GM21367 (cell line): ENCODE data around the gene ANKRD11.
A peak's percentile ranks its signal among the peaks of the same experiment; 100 is the strongest.

Experiments used
- ATAC-seq: cut with Tn5 transposase; IDR thresholded peaks from one replicate; pipeline ENCODE4 v1.9.1; 2021; ENCODE audit not compliant: unreplicated experiment

ANKRD11 gene

DNA sequence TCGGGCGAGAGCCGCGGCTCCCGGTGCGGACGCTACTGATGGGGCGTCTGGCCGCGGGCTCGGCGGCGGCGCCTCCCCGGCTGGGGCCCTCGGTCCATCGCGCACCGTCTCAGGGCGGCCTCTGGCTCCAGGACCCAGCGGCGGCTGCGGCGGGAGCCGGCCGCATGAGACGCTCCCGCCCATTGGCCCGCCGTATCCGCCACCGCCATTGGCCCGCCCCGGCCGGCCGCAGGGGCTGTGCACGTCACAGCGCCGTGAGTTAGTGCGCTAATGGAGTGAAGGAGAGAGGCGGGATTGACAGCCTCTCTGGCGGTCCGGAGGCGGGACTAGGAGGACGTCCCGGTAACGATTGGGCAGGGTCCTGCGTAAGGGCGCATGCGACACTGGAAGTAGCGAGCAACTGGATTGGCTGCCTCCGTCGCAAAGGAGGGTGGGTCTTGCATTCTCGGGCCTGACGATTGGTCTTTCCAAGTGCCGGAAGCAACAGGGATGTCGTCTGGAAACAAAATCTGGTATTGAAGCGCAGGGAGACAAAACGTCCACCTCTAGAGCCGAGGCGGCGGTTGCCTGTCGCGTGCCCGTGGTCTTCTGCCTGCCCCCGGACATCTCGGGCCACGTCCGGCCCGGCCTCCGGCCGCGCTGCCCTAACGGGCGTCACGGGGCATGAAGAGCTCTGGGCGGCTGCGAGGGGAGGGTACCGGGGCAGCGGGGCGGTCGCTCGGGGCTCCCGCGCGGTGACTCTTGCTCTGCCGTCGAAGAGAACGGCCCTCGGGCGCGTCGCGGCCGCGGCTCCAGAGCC is at the start of gene ANKRD11:
Gene ANKRD11, minus strand, starts transcription at position 123 of the 799 bp plus-strand sequence. CDS start 173,542 bp downstream, outside the sequence.
- peak; percentile 70 for ATAC-seq

DNA sequence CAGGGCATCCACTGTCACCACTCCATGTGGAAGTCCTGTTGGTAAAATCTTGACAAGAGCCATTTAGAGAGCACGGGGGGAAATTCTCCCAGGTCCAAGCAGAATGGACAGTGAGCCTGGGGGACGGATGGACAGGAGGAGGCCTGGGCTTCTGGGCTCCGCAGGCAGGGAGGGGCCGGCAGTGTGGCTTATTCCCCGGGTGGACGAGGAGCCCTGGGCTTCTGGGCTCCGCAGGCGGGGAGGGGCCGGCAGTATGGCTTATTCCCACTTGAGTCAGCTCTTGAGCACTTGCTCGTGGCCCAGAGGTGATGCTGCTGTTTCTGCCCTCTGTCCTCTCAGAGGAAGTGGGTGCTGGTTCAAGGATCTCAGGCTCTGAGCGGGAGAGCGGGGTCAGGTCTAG is 47.9 kb upstream of the ANKRD11 start:
- ATAC-seq, result no peak

DNA sequence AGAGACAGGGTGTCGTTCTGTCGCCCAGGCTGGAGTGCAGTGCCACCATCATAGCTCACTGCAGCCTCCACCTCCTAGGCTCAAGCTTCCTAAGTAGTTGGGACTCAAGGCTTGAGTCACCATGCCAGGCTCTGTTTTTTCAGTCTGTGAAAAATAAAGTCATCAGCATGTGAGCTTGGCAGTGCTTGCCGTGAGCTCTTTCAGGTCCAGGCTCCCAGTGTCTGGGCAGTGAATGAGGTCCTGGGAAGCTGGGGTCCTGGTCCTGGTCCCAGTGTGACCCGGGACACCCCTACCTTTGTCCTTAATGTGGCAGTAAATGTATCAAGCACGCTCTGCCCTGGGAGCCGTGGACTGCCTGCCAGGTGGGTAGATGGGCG is 47.2 kb upstream of the ANKRD11 start:
- ATAC-seq, result no peak

DNA sequence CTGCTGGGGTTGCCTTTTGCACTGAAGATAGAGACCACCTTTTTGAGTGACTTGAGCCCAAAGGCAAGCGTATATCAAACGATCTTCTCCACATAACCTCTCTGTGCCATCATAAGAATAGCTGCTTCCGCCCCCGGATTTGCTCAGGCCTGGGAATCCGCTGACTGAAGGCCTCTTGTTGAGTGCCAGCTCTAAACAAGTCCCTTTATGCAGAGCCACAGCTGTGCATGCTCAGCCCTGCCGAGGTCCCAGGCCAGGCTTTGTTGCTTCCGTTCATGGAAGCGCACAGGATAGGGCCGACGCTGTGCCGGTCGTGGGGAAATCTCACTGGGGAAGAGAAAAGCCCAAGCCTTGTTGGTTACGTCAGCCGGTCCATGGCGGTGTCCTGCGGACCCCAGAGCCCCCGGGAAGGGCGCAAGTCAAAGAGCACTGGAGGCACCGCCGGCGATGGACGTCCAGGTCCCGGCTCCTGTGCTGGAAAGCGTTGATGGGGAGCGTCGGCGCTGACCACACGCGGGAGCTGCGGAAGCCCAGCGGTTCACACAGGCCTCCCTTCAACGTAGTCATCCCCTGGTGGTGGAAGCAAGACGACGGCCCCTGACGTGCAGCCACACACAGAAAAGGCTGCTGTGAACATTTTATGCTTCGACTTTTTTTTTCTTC is 46.7 kb upstream of the ANKRD11 start:
- ATAC-seq, result no peak

DNA sequence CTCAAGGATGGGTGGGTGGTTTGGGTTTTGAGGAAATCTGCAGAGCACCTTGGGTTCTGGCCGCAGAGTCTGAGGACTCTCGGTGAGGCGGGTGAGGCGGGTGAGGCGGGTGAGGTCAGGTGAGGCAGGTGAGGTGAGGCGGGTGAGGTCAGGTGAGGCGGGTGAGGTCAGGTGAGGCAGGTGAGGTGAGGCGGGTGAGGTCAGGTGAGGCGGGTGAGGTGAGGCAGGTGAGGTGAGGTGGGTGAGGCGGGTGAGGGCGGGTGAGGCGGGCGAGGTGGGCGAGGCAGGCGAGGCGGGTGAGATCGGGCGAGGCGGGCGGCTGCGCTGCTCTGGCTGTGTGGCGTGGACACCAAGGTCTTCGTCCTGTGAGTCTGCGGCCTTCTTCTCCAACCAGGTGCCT is 46.0 kb upstream of the ANKRD11 start:
- ATAC-seq, result no peak

DNA sequence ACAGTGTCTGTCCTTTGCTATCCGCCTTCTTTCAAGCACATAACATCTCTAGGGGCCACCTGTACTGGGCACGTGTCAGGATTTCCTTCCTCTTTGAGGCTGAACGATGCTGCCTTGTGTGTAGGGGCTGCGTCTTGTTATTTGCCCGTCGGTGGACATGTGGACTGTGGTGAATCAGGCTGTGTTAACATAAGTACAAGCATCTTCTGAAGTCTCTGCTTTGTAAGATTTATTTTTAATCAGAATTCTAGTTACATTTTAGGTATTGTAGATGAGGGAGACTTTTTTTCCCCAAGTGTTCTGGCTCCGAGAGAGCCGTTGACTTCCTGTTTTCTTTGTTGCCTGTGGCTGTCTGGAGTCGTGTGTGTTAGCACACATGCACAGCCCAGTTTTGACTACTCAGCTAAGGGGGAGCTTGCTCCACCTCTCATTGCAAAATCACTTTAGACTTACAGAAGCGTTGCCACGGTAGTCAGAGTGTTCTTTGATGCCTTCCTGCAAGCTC is 43.9 kb upstream of the ANKRD11 start:
- ATAC-seq, result no peak

DNA sequence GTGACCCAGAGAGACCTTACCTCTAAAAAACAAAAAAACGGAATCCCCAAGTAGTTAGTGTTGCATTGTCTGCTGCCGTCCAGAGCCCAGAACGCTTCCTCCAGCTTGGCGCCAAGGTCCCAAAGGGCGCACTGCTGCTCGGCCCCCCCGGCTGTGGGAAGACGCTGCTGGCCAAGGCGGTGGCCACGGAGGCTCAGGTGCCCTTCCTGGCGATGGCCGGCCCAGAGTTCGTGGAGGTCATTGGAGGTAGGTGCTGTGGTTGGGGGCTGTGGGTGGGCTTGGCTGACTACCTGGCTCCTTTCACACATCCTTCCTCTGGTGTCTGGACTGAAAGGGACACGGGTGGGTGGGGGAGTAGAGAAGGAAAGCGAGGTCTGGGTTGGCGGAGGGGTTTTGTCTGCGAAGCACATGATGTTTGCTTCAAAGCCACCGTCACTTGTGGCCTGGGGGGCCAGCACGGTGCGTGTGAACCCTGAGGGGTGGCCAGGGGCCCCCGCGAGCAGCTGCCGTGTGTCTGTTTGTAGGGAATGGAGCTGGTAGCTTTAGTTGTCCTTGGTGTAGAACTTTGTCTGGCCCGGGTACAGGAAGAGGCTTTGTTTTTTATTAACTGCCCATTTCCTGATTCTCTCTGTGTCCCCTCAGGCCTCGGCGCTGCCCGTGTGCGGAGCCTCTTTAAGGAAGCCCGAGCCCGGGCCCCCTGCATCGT is 41.6 kb upstream of the ANKRD11 start:
- ATAC-seq, result no peak

DNA sequence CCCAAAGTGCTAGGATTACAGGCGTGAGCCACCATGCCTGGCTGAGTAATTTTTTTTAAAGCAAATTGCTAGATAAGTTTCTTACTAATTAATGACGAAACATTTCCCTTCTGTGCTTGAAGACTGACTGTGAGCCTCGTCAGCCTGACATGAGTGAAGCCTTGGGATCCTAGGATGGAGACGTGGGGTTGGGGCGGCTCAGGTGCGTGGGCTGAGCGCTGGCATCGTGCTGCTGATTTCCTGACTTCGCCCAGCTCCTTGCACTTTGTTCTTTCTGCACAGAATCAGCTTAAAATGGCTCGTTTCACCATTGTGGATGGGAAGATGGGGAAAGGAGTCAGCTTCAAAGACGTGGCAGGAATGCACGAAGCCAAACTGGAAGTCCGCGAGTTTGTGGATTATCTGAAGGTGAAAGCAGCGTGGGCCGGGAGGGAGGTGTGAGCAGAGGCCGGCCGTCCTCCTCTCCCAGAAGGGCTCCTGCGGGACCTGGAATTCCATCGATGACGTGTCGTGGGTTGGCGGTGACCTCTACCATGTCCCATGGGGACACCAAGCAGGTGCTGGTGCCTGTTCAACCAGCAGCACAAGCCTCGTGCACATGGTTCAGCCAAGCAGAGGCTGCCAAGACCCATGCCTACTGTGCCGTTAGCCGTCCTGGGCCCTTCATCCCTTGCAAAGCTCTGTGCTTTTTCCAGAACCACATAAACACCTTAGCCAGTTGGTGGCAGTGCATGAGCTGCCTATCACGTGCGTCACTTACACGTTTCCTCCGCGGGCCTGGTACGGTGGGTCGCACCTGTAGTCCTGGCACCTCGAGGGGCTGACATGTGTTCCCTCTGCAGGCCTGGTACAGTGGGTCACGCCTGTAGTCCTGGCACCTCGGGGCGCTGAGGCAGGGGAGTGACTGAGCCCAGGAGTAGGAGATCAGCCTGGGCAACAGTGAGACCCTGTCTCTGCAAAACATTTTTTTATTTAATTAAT is 40.3 kb upstream of the ANKRD11 start:
- ATAC-seq, result no peak

DNA sequence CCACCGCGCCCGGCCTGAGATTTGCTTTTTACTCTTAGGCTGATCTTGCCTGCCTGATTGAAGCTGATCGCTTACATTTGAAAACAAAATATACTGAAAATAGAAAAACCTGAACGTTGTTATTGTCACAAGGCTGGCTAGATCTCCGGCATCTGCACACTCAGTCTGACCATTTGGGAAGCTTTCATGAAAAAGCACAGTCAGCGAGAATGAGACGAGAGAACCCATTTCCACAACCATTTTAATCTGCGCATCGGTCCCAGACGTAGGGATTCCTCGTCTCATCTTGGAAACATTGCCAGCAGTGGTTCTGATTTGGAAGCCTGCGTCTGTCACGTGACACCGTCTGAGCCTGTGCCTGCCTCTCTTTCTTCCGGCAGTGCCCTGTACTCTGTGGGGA is 38.7 kb upstream of the ANKRD11 start:
- no peak for ATAC-seq

DNA sequence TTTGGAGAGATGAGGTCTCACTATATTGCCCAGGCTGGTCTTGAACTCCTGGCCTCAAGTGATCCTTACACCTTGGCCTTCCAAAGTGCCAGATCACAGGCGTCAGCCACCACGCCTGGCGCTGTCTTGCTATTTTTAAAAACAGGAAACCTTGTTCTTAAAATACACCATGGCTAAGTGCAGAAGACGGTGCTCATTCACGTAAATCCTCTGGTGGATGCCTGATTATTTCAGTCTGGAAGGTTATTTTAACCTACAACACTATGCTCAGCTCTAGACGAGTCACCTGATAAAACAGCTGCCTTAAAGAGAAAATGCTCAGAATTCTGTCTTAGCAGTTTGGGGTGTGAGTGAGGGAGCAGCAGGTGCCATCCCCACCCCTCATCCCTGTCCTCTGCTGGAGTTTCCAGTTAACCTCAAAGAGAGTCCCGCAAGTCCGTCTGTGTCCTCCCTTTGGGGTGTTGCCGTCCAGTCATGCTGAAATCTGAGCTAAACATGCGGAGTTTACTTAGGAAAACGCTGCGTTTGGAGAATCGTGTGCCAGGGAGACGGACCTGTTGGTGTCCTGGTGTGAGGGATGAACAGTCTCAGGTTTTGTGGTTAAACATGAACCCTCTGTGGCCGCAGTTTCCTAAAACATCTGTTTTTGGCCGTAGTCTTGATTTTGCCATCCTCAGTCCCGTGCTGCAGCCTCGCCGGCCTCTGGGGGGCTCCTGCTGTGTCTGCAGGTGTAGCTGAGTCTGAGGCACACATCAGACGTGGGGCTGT is 35.0 kb upstream of the ANKRD11 start:
- ATAC-seq, result no peak

DNA sequence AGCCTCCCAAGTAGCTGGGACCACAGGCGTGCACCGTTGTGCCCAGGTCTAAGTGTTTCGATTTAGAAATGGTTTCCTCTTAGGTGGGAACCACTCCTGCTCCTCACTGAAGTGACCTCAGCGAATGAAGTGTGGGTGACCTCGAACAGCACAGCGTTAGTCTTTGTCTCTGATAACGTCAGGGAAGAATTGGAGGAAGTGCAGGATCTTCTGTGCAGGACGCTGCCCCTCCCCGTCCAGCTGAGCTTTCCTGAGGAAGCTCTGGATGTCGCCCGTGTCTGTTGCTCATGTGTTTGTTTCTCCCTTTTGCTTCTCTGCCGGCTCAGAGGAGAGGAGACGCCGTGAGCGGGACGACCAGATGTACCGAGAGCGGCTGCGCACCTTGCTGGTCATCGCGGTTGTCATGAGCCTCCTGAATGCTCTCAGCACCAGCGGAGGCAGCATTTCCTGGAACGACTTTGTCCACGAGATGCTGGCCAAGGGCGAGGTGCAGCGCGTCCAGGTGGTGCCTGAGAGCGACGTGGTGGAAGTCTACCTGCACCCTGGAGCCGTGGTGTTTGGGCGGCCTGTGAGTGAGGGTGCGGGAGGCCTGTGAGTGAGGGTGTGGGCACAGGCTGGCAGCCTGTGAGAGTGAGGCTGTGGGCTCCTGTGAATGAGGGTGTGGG is 33.5 kb upstream of the ANKRD11 start:
- ATAC-seq, result no peak

DNA sequence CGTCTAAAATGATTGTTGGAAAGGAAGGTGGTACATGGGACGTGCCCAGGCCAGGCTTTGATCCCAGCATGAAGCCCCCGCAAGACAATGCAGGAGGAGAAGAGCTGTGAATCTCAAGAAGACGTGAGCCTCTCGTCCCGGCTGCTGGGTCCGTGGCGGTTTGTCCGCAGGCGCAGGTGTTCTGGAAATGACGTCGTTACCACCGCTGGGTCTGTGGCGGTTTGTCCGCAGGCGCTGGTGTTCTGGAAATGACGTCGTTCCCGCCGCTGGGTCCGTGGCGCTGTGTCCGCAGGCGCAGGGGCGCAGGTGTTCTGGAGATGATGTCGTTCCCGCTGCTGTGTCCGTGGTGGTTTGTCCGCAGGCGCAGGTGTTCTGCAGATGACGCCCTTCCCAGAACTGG is 31.9 kb upstream of the ANKRD11 start:
- ATAC-seq, result no peak

DNA sequence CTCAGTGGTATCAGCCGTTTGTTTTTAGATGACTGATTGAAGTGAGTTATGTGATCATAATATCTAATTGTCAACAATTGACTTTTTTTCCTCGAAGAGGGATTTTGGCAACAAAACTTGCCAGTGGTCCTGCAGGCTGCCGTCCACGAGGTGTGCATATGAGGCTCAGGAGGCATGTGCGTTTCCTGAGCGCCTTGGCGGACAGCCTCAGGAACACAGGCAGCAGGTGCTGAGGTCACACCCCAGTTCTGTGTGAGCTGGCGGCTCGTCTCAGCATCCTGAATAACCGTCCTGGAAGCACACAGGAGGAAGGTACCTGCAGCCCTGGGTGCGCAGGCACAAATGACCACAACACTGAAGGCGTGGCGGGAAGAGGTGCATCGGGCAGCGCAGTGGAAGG is 29.5 kb upstream of the ANKRD11 start:
- ATAC-seq, result no peak

DNA sequence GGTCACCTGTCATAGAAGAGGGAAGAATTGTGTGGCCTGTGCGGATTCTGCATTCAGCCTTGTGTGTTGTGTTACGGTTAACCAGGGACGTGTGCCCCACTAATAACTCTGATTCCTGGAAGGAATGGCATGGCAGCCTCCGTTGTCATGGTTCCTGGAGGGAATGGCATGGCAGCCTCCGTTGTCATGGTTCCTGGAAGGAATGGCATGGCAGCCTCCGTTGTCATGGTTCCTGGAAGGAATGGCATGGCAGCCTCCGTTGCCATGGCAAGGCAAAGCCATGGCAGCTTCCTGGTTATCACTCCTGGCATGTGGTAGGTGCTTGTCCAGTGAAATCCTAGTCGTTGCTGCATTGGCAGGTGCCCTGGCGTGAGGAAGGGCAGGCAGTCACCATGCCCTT is 26.8 kb upstream of the ANKRD11 start:
- no peak for ATAC-seq

DNA sequence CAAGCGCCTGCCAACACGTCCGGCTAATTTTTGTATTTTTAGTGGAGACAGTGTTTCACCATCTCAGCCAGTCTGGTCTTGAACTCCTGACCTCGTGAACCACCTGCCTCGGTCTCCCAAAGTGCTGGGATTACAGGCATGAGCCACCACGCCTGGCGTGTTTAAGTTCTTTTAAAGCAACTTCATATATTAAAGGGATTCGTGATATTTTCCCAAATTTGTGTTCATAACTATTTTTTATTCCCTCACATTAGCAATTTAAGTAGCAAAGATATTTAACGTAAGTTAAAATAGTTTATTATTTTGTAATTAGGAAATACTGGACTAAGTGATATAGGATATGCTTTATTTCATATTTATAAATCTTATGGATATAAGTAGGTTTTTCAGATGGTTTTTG is 22.1 kb upstream of the ANKRD11 start:
- no peak for ATAC-seq

DNA sequence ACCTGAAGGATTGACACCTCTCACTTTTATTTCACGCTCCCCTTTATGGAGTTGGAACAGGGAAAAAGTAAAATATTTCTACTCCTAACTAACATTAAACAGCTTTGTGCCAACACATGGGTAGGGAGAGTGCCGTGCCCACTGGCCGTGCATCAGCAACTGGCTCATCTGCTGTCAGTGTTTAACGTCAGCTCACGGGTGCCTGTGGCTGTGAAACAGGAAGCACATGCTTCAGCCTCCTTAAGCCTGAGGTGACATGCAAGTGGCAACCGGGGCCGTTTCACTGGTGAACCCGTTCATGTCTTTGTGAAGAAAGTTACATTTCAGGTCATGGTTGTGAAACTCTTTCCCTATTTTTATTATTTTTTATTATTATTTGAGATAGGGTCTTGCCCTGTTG is 21.0 kb upstream of the ANKRD11 start:
- ATAC-seq, result no peak

DNA sequence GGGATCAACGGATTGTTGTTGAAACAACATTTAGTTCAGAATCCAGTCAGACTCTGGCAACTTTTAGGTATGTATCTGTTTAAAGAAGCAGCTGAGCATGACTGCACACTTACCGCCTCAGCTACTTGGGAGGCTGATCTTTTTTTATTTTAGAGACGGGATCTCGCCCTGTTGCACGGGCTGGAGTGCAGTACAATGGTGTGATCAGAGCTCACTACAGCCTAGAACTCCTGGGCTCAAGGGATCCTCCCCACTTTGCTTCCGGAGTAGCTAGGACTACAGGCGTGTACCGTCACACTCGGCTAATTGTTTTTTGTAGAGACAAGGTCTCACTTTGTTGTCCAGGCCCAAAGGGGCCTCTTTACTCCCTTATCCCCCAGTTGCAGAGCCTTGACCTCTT is 20.2 kb upstream of the ANKRD11 start:
- no peak for ATAC-seq

DNA sequence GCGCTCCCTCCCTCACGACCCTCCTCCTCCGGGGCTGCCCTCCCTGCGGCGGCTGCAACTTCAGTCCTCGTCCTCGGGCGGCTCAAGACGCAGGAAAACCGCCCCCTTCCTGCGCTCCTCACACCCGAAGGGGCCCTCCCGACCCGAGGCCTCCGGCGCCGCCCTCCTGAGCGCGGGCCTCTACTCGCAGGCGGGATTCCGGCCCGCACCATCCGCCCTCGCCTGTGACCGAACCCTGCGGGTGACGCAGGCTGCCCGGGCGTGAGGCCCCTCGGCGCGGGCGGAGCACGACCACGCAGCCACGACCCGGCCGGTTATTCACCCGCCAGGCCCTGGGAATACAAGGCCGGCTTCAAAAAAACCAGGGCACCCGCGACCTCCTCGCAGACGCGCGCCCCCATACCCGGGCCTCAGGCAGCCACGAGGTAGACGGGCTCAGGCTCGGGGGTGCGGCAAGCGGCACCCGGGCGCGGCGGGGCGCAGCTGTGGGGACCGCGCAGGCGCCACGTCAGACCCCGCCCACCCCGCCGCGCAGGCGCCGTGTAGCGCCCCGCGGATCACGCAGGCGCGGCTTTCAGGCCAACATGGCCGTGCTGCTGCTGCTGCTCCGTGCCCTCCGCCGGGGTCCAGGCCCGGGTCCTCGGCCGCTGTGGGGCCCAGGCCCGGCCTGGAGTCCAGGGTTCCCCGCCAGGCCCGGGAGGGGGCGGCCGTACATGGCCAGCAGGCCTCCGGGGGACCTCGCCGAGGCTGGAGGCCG is 17.7 kb upstream of the ANKRD11 start, which contains the start of gene SPG7:
Gene SPG7, plus strand, starts transcription at position 570 of the 757 bp plus-strand sequence. Its CDS starts 15 bp downstream, at position 585.
- peak; percentile 54 for ATAC-seq
